Suppressor macrophage treated with lipopolysaccharide for 4 hours (primary cell): ENCODE results near the gene ATP1A1.

ENCODE experiments used
- DNase-seq: peaks from one replicate; pipeline ENCODE4 v3.0.0-alpha.2; 2020

Gene ATP1A1

GRCh38 chr1:116372651-116373430 is at the start of gene ATP1A1:
TSS of gene ATP1A1 (plus strand) at chr1:116373244. CDS start at chr1:116373512, 268 bp downstream.
- peak; percentile 97 for DNase-seq

GRCh38 chr1:116323491-116323890 is 49.6 kb upstream of the ATP1A1 start:
- DNase-seq: no peak

- DNase-seq: no peak
Observed at GRCh38 chr1:116324411-116324810, 48.6 kb upstream of the ATP1A1 start.

GRCh38 chr1:116325104-116325503 is 47.9 kb upstream of the ATP1A1 start:
- DNase-seq: no peak

GRCh38 chr1:116325922-116326321 is 47.1 kb upstream of the ATP1A1 start:
- no peak for DNase-seq

GRCh38 chr1:116326486-116326885 is 46.6 kb upstream of the ATP1A1 start:
- DNase-seq: no peak

GRCh38 chr1:116328671-116329070 is 44.4 kb upstream of the ATP1A1 start:
- DNase-seq: no peak

- no peak for DNase-seq
Observed at GRCh38 chr1:116329524-116330341, 43.3 kb upstream of the ATP1A1 start.

GRCh38 chr1:116330342-116330652 is 42.7 kb upstream of the ATP1A1 start:
- DNase-seq: no peak

- DNase-seq: no peak
Observed at GRCh38 chr1:116330846-116331245, 42.2 kb upstream of the ATP1A1 start.

GRCh38 chr1:116331523-116331922 is 41.5 kb upstream of the ATP1A1 start:
- no peak for DNase-seq

GRCh38 chr1:116332451-116332850 is 40.6 kb upstream of the ATP1A1 start:
- no peak for DNase-seq

GRCh38 chr1:116333171-116334014 is 39.7 kb upstream of the ATP1A1 start:
- DNase-seq: no peak

GRCh38 chr1:116334015-116334547 is 39.0 kb upstream of the ATP1A1 start:
- DNase-seq: no peak

GRCh38 chr1:116334868-116335635 is 38.0 kb upstream of the ATP1A1 start:
- no peak for DNase-seq

- DNase-seq: no peak
Observed at GRCh38 chr1:116335850-116336624, 37.0 kb upstream of the ATP1A1 start.

GRCh38 chr1:116337398-116337797 is 35.6 kb upstream of the ATP1A1 start:
- no peak for DNase-seq

- no peak for DNase-seq
Observed at GRCh38 chr1:116338400-116338799, 34.6 kb upstream of the ATP1A1 start.

- no peak for DNase-seq
Observed at GRCh38 chr1:116340506-116341231, 32.4 kb upstream of the ATP1A1 start.

GRCh38 chr1:116343019-116343418 is 30.0 kb upstream of the ATP1A1 start:
- DNase-seq: no peak

- DNase-seq: no peak
Observed at GRCh38 chr1:116345011-116345410, 28.0 kb upstream of the ATP1A1 start.
